Thoracic aorta (tissue), 2 donors: Measurements from ENCODE around the gene TDRD12. TPM values are rescaled to one million over a fixed set of nuclear protein-coding genes. Genes with fewer than 3 reads are reported as not detected.

Experiments
- ATAC-seq: fragments of 150-250 bp; one replicate; pipeline ENCODE4 v1.8.0; 2017; ENCODE audit warnings: low read depth; ENCODE audit not compliant: insufficient number of reproducible peaks, low FRiP score
- DNase-seq: peaks from one replicate; pipeline ENCODE4 v3.0.0-alpha.2; 2020; ENCODE audit warnings: low spot score
- H3K27ac ChIP-seq, 2 donors: fragments of 200-600 bp; sonication (generic); 1 replicate in 1 of 2; 2 replicates in 1 of 2; pipeline ENCODE4 v1.5.1; 2016; ENCODE audit warnings: mild to moderate bottlenecking in 2 of 2, moderate library complexity in 2 of 2
- H3K27me3 ChIP-seq: fragments of 200-600 bp; sonication (generic); replicated peaks from 2 replicates; pipeline ENCODE4 v1.6.0; 2016; ENCODE audit warnings: mild to moderate bottlenecking; ENCODE audit not compliant: insufficient read depth
- H3K36me3 ChIP-seq: fragments of 200-600 bp; sonication (generic); one replicate; pipeline ENCODE4 v1.5.1; 2016
- H3K4me1 ChIP-seq, 2 donors: fragments of 200-600 bp; sonication (generic); 1 replicate in 1 of 2; 2 replicates in 1 of 2; pipeline versions ENCODE4 v1.5.1 to v1.6.0; 2016; ENCODE audit warnings: low read depth in 2 of 2, mild to moderate bottlenecking in 1 of 2; ENCODE audit not compliant: control insufficient read depth in 1 of 2
- H3K4me3 ChIP-seq: fragments of 200-600 bp; sonication (generic); 2 replicates; pipeline ENCODE4 v1.5.1; 2016; ENCODE audit warnings: mild to moderate bottlenecking
- H3K9me3 ChIP-seq: fragments of 200-600 bp; sonication (generic); 2 replicates; pipeline ENCODE4 v1.5.1; 2016
- total RNA-seq, 2 donors: library from RNA; depleted of rRNA; stranded (reverse); fragments of >200 nt; gene quantifications; one replicate each; pipeline versions ENCODE4 v1.1.0 to v1.2.3, GENCODE V29; 2016
- TF ChIP-seq, protein P1 (sequence below): fragments of 200-600 bp; sonication (generic); IDR thresholded peaks from one replicate; pipeline ENCODE4 v1.5.1; 2019; ENCODE audit warnings: antibody characterized with exemption

Gene TDRD12
- total RNA-seq, 2 donors from 2014 or later: not detected

DNA sequence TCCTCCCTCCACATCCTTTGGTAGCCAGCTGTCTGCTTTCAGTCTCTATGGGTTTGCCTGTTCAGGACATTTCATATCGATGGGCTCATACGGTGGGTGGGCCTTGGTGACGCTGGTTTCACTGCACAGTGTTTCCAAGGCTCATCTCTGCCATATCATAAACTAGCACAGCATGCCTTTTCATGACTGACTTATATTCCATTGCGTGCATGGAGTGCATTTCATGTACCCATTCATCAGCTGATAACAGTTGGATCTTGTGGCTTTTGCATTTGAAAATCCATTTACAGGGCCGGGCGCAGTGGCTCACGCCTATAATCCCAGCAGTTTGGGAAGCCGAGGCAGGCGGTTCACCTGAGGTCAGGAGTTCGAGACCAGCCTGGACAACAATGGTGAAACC lies 69.9 kb downstream of the TDRD12 start:
- Histone ChIP-seq H3K36me3 (no peaks in the 10 kb centered on the region), H3K27me3 (no peaks in the 10 kb centered on the region), H3K9me3 (no peaks in the 10 kb centered on the region), H3K4me3 (no peak overlapping the region), H3K4me1 (no peaks in the 10 kb centered on the region), H3K27ac (no peak overlapping the region)
- DNase-seq: no peak
- ATAC-seq: no peak
- TF ChIP-seq, protein P1, sequence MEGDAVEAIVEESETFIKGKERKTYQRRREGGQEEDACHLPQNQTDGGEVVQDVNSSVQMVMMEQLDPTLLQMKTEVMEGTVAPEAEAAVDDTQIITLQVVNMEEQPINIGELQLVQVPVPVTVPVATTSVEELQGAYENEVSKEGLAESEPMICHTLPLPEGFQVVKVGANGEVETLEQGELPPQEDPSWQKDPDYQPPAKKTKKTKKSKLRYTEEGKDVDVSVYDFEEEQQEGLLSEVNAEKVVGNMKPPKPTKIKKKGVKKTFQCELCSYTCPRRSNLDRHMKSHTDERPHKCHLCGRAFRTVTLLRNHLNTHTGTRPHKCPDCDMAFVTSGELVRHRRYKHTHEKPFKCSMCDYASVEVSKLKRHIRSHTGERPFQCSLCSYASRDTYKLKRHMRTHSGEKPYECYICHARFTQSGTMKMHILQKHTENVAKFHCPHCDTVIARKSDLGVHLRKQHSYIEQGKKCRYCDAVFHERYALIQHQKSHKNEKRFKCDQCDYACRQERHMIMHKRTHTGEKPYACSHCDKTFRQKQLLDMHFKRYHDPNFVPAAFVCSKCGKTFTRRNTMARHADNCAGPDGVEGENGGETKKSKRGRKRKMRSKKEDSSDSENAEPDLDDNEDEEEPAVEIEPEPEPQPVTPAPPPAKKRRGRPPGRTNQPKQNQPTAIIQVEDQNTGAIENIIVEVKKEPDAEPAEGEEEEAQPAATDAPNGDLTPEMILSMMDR: no peak

DNA sequence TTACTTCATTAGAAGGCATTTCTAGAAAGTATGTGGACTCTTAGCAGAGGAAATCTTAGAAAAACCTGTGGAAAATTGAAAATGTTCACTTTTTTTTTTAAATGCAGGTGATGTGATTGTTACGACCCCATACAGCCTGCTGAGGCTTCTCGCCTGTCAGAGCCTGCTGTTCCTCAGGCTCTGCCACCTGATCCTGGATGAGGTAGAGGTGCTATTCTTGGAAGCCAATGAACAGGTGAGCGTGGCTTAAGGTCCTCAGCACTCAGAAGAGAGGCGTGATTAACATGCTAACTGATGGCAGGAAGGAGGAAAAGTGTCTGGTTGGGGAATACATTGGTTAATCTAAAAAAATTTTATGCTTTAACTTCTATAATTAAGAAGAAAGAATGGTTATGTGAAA lies 78.6 kb downstream of the TDRD12 start:
- TF ChIP-seq, protein P1: no peak

GRCh38 chr19:32800191-32800590 lies 80.6 kb downstream of the TDRD12 start:
- H3K4me3 ChIP-seq: no peak overlapping the region
- ATAC-seq (no peak), DNase-seq (no peak)
- no peak overlapping the region for H3K27ac ChIP-seq
- TF ChIP-seq, protein P1: no peak
- H3K9me3 ChIP-seq: no peaks in the 10 kb centered on the region
- no peaks in the 10 kb centered on the region for H3K4me1 ChIP-seq
- H3K36me3 ChIP-seq: no peaks in the 10 kb centered on the region
- no peaks in the 10 kb centered on the region for H3K27me3 ChIP-seq

More for the DNA sequence above, 78.6 kb downstream of the TDRD12 start:
- no peaks in the 10 kb centered on the region for H3K36me3 ChIP-seq
- H3K4me3 ChIP-seq: no peak overlapping the region
- H3K27me3 ChIP-seq: no peaks in the 10 kb centered on the region
- no peaks in the 10 kb centered on the region for H3K9me3 ChIP-seq
- DNase-seq (no peak), ATAC-seq (no peak)
- no peaks in the 10 kb centered on the region for H3K4me1 ChIP-seq
- no peak overlapping the region for H3K27ac ChIP-seq

GRCh38 chr19:32800754-32801153 lies 81.2 kb downstream of the TDRD12 start:
- Histone ChIP-seq H3K4me1 (no peaks in the 10 kb centered on the region), H3K27ac (no peak overlapping the region), H3K27me3 (no peaks in the 10 kb centered on the region), H3K4me3 (no peak overlapping the region), H3K9me3 (no peaks in the 10 kb centered on the region), H3K36me3 (no peaks in the 10 kb centered on the region)
- no peak for ATAC-seq
- DNase-seq: no peak
- TF ChIP-seq, protein P1: no peak

- TF ChIP-seq, protein P1: no peak
- Histone ChIP-seq H3K9me3 (no peaks in the 10 kb centered on the region), H3K36me3 (no peaks in the 10 kb centered on the region), H3K4me1 (no peaks in the 10 kb centered on the region), H3K27ac (no peak overlapping the region), H3K27me3 (no peaks in the 10 kb centered on the region), H3K4me3 (no peak overlapping the region)
- DNase-seq (no peak), ATAC-seq (no peak)
Observed at GRCh38 chr19:32802840-32803239, 83.3 kb downstream of the TDRD12 start.
